OCI-LY3 (cell line): ENCODE results near the gene ERAL1.
A peak's percentile ranks its signal among the peaks of the same experiment; 100 is the strongest.

Source experiments
- H2AFZ ChIP-seq: fragments of 200-600, 300-600 bp; shearing (Covaris generic); 2 replicates; pipeline ENCODE4 v1.6.0; 2014; ENCODE audit warnings: antibody characterized with exemption, low read depth, low read length
- H3K27ac ChIP-seq: fragments of 200-600, 300-600 bp; sonication (generic); 2 replicates; pipeline ENCODE4 v1.5.1; 2014; ENCODE audit warnings: mild to moderate bottlenecking, low read length, moderate library complexity, mixed read lengths
- H3K27me3 ChIP-seq: fragments of 200-600, 300-600 bp; sonication (generic); 2 replicates; pipeline ENCODE4 v1.6.1; 2014; ENCODE audit warnings: low read depth, low read length, mixed read lengths
- H3K36me3 ChIP-seq: fragments of 200-600, 300-600 bp; sonication (generic); replicated peaks from 2 replicates; pipeline ENCODE3; 2014; ENCODE audit warnings: low read depth, low read length, mixed read lengths
- H3K4me1 ChIP-seq: fragments of 300-600, 200-600 bp; sonication (generic); 2 replicates; pipeline ENCODE4 v1.6.1; 2014; ENCODE audit warnings: low read length, mixed read lengths
- H3K4me2 ChIP-seq: fragments of 200-600, 300-600 bp; sonication (generic); 2 replicates; pipeline ENCODE4 v1.6.1; 2014; ENCODE audit warnings: low read length, mixed read lengths
- H3K4me3 ChIP-seq: fragments of 300-600, 200-600 bp; sonication (generic); 2 replicates; pipeline ENCODE4 v1.5.1; 2014; ENCODE audit warnings: antibody characterized with exemption, mild to moderate bottlenecking, low read length, moderate library complexity
- H3K79me2 ChIP-seq: fragments of 300-600, 200-600 bp; shearing (Covaris generic); 2 replicates; pipeline ENCODE4 v1.6.1; 2014; ENCODE audit warnings: mild to moderate bottlenecking, low read length, mixed read lengths
- H3K9ac ChIP-seq: fragments of 300-600, 200-600 bp; shearing (Covaris generic); 2 replicates; pipeline ENCODE4 v1.6.0; 2014; ENCODE audit warnings: mild to moderate bottlenecking, low read length, moderate library complexity
- H3K9me3 ChIP-seq: fragments of 200-600, 300-600 bp; shearing (Covaris generic); 2 replicates; pipeline ENCODE4 v1.6.1; 2014; ENCODE audit warnings: low read length, mixed read lengths; ENCODE audit not compliant: insufficient read depth
- H4K20me1 ChIP-seq: fragments of 200-600, 300-600 bp; sonication (generic); 2 replicates; pipeline ENCODE4 v1.6.1; 2016; ENCODE audit warnings: low read length, mixed read lengths; ENCODE audit not compliant: insufficient read depth
- EZH2phosphoT487 ChIP-seq: fragments of 200-600 bp; shearing (Covaris generic); IDR thresholded peaks from 2 replicates; pipeline ENCODE4 v1.6.1; 2018; ENCODE audit warnings: antibody characterized with exemption, mixed run types, low read depth
- TF ChIP-seq, protein P1 (sequence below): fragments of 200-600, 300-600 bp; sonication (generic); IDR thresholded peaks from 2 replicates; pipeline ENCODE4 v1.5.1; 2014; ENCODE audit warnings: antibody characterized with exemption, low read length, low read depth

Gene ERAL1

DNA sequence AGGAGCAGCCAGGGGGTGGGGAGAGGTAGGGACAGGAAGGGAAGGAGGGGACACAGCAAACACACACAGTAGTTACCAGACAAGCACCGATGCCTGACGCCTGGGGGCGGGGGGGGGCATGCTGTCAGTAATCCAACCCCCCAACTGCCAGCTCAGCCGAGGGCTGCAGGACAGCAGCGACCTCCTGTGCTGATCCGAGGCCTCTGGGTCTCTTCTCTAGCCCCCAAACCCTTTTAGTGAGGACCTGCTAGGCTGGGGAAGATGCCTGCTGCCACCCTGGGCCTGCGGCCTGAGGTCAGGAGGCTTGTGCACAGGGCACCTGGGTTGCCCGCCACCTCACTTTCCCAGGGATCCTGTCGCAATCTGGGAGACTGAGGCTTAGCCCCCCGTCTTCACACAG, 31.1 kb downstream of the ERAL1 start:
- Histone ChIP-seq H3K9ac (no peak overlapping the region), H3K9me3 (no peaks in the 10 kb centered on the region), H3K4me3 (no peak overlapping the region), H3K27me3 (no peaks in the 10 kb centered on the region), H2AFZ (no peak overlapping the region), H3K36me3 (peaks cover 21% of the 10 kb centered on the region), H3K27ac (no peak overlapping the region), H3K79me2 (no peaks in the 10 kb centered on the region), H3K4me1 (peaks cover 39% of the 10 kb centered on the region), H3K4me2 (no peak overlapping the region), H4K20me1 (no peaks in the 10 kb centered on the region)
- TF ChIP-seq, protein P1, sequence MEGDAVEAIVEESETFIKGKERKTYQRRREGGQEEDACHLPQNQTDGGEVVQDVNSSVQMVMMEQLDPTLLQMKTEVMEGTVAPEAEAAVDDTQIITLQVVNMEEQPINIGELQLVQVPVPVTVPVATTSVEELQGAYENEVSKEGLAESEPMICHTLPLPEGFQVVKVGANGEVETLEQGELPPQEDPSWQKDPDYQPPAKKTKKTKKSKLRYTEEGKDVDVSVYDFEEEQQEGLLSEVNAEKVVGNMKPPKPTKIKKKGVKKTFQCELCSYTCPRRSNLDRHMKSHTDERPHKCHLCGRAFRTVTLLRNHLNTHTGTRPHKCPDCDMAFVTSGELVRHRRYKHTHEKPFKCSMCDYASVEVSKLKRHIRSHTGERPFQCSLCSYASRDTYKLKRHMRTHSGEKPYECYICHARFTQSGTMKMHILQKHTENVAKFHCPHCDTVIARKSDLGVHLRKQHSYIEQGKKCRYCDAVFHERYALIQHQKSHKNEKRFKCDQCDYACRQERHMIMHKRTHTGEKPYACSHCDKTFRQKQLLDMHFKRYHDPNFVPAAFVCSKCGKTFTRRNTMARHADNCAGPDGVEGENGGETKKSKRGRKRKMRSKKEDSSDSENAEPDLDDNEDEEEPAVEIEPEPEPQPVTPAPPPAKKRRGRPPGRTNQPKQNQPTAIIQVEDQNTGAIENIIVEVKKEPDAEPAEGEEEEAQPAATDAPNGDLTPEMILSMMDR = no peak
- no peak for TF ChIP-seq EZH2phosphoT487

DNA sequence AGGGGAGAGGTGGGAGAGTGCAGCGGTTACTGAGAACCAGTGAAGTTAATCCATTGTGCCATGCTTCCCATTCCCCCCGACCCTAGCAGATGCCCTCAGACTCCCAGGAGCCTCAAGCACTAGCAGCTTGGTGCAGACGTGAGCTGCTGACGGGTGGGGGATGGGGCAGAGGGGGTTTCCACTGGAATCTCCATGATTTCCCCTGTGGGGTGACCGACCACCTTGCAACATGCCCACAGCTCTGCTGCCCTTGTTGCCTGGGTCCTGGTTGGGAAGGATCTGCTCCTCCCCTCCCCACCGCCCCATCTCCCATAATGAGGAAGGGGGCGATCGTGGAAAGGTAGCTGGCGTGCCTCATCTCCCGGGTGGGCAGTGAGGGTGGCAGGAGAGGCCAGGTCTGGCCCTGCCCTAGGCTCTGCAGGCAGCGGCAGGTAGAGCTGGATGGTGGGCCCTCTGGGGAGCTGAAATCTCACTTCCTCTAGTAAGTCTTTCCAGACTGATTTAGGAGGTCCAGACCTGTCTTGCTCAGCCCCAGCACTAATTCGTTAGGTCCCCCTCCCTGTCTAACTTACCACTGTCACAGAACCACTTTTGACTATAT, 33.2 kb downstream of the ERAL1 start:
- H3K9ac ChIP-seq = peak overlapping the region; percentile 55; the same call in 1 of the 2 replicates
- H3K4me1 ChIP-seq = peaks cover 59% of the 10 kb centered on the region
- no peak overlapping the region for H2AFZ ChIP-seq
- no peaks in the 10 kb centered on the region for H3K9me3 ChIP-seq
- peaks cover 13% of the 10 kb centered on the region for H3K36me3 ChIP-seq
- no peaks in the 10 kb centered on the region for H4K20me1 ChIP-seq
- H3K27me3 ChIP-seq = no peaks in the 10 kb centered on the region
- H3K27ac ChIP-seq = peak overlapping the region; percentile 51
- H3K4me2 ChIP-seq = peak overlapping the region; percentile 85
- TF ChIP-seq EZH2phosphoT487 = no peak
- TF ChIP-seq, protein P1 = no peak
- H3K79me2 ChIP-seq = peaks cover 6% of the 10 kb centered on the region
- peak overlapping the region; percentile 65 for H3K4me3 ChIP-seq

DNA sequence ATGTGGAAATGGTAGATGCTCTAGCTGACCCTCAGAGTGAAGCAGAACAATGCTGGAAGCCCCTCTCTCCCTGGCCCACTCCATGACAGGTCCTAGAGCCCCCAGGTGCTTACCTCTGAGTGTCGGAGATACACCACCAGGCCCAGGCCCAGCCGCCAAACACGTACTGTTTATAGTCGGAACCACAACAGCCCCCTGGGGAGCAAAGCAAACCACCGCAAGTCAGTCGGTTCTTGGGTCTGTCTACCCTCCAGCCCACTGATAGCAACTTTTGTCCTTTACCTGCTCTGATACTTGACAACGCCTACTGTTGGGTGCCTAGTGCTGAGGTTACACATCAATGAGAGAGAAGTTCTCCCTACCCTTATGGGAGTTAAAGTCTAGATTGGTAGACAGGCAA, 34.0 kb downstream of the ERAL1 start:
- H3K27ac ChIP-seq = peak overlapping the region; percentile 51
- TF ChIP-seq, protein P1 = no peak
- no peak for TF ChIP-seq EZH2phosphoT487
- H3K9ac ChIP-seq = peak overlapping the region; percentile 33; the same call in 1 of the 2 replicates
- H3K9me3 ChIP-seq = no peaks in the 10 kb centered on the region
- peak overlapping the region; percentile 65 for H3K4me3 ChIP-seq
- peaks cover 66% of the 10 kb centered on the region for H3K4me1 ChIP-seq
- H3K79me2 ChIP-seq = peaks cover 9% of the 10 kb centered on the region
- no peaks in the 10 kb centered on the region for H3K27me3 ChIP-seq
- H4K20me1 ChIP-seq = no peaks in the 10 kb centered on the region
- no peak overlapping the region for H2AFZ ChIP-seq
- peak overlapping the region; percentile 85 for H3K4me2 ChIP-seq
- peaks cover 13% of the 10 kb centered on the region for H3K36me3 ChIP-seq

DNA sequence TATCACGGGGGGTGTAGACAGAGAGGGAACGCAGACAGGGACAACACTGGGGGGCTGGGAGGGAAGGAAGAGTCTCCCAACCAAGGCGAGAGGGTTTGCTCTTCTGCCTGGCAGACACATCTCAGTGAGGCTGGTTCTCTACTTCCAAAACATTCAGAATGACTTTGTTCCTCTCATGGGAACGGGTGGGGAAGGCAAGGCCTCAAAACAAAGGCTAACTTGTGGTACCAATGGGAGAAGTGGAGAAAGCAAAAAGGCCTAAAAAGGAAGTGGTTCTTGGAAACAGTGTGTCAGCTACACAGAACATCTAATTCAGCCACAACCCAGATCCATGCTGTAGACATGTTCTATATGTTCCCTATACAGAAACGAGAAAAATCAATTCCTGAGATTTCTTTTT, 35.2 kb downstream of the ERAL1 start:
- H3K9me3 ChIP-seq = no peaks in the 10 kb centered on the region
- H3K79me2 ChIP-seq = peaks cover 13% of the 10 kb centered on the region
- no peak overlapping the region for H3K4me3 ChIP-seq
- H3K4me2 ChIP-seq = no peak overlapping the region
- H3K36me3 ChIP-seq = peaks cover 11% of the 10 kb centered on the region
- no peaks in the 10 kb centered on the region for H3K27me3 ChIP-seq
- peak overlapping the region; percentile 2; the same call in 1 of the 2 replicates for H3K27ac ChIP-seq
- no peaks in the 10 kb centered on the region for H4K20me1 ChIP-seq
- H3K4me1 ChIP-seq = peaks cover 77% of the 10 kb centered on the region
- no peak overlapping the region for H2AFZ ChIP-seq
- H3K9ac ChIP-seq = no peak overlapping the region
- TF ChIP-seq EZH2phosphoT487 = no peak
- TF ChIP-seq, protein P1 = no peak
